UCSD-AML1 (cell line): ENCODE data around the gene TMEM259.

Source experiments
- DNase-seq: peaks from one replicate; lab custom pipeline; 2025; ENCODE audit not compliant: unreplicated experiment; lab: John Stamatoyannopoulos, UW

The TMEM259 gene

DNA sequence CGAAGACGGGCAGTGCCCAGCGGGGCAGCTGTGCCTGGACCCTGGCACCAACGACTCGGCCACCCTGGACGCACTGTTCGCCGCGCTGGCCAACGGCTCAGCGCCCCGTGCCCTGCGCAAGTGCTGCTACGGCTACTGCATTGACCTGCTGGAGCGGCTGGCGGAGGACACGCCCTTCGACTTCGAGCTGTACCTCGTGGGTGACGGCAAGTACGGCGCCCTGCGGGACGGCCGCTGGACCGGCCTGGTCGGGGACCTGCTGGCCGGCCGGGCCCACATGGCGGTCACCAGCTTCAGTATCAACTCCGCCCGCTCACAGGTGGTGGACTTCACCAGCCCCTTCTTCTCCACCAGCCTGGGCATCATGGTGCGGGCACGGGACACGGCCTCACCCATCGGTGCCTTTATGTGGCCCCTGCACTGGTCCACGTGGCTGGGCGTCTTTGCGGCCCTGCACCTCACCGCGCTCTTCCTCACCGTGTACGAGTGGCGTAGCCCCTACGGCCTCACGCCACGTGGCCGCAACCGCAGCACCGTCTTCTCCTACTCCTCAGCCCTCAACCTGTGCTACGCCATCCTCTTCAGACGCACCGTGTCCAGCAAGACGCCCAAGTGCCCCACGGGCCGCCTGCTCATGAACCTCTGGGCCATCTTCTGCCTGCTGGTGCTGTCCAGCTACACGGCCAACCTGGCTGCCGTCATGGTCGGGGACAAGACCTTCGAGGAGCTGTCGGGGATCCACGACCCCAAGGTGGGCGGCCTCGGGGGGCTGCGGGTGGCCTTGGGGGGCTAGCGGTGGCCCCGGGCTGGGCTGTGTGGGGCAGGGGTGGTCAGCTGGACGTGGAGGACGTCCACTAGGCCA is 15.9 kb downstream of the TMEM259 start:
- DNase-seq, result no peak

DNA sequence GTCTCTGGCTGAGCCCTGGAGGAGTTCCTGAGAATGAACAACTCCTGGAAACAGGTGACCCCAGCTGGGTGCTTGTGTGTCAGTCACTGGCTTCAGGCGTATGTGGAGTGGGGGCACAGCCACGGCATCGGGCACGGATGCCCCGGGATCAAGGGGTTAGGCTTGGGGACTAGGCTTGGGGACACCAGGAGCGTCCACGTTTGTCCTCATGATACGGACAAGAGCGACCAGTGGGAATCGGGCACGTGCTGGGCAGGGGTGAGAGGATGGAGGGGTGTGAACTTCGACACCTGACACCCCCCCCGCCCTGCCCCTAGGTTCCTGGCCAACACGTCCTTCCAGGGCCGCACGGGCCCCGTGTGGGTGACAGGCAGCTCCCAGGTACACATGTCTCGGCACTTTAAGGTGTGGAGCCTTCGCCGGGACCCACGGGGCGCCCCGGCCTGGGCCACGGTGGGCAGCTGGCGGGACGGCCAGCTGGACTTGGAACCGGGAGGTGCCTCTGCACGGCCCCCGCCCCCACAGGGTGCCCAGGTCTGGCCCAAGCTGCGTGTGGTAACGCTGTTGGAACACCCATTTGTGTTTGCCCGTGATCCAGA is 16.6 kb downstream of the TMEM259 start:
- no peak for DNase-seq

DNA sequence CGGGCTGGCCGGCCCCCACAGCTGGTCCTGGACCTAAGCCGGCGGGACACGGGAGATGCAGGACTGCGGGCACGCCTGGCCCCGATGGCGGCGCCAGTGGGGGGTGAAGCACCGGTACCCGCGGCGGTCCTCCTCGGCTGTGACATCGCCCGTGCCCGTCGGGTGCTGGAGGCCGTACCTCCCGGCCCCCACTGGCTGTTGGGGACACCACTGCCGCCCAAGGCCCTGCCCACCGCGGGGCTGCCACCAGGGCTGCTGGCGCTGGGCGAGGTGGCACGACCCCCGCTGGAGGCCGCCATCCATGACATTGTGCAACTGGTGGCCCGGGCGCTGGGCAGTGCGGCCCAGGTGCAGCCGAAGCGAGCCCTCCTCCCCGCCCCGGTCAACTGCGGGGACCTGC is 17.6 kb downstream of the TMEM259 start:
- no peak for DNase-seq

DNA sequence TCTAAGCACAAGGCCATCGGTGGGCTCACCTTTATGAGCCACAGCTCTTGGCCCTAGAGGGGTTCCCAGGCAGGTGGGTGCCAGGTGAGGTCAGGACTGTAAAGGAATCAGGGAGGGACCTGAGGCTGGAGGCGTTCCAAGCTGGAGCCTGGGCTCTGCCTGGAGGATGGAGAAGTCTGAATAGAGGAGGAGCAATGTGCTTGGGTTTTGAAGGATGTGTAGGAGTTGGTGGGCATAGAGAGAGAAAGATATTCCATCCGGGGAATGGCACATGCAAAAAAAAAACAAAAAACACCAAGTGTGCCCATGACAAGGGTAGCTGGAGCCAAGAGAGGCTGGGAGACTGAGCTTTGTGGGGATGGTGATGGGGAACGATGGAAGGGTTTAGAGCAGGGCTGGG is 18.3 kb downstream of the TMEM259 start:
- DNase-seq, result no peak

DNA sequence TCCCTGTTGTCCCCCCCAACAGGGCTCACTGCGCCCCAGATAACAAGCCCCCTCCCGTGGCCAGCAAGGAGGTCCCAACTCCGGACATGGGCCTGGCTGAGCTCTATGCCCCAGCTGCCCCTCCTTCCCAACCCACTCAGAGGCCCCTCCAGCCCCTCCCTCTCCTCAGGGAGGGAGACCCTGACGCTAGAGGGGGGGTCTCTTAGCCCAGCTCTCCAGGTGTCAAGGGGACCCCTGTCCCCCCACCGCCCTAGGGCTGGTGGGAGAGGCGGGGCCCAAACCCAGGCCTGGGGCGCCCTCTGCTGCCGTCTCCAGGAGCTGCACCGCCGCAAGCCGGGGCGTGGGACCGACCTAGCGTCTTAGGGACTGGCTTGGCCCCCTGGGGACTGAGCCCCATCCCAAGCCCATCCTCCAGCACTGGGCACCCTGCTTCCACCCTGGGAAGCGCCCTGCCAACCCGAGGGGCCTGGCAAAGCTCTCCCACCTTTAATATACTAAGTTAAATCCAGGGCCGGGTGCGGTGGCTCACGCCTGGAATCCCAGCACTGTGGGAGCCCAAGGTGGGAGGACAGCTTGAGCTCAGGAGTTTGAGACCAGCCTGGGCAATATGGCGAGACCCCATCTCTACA is 19.3 kb downstream of the TMEM259 start:
- DNase-seq, result peak; percentile 69

DNA sequence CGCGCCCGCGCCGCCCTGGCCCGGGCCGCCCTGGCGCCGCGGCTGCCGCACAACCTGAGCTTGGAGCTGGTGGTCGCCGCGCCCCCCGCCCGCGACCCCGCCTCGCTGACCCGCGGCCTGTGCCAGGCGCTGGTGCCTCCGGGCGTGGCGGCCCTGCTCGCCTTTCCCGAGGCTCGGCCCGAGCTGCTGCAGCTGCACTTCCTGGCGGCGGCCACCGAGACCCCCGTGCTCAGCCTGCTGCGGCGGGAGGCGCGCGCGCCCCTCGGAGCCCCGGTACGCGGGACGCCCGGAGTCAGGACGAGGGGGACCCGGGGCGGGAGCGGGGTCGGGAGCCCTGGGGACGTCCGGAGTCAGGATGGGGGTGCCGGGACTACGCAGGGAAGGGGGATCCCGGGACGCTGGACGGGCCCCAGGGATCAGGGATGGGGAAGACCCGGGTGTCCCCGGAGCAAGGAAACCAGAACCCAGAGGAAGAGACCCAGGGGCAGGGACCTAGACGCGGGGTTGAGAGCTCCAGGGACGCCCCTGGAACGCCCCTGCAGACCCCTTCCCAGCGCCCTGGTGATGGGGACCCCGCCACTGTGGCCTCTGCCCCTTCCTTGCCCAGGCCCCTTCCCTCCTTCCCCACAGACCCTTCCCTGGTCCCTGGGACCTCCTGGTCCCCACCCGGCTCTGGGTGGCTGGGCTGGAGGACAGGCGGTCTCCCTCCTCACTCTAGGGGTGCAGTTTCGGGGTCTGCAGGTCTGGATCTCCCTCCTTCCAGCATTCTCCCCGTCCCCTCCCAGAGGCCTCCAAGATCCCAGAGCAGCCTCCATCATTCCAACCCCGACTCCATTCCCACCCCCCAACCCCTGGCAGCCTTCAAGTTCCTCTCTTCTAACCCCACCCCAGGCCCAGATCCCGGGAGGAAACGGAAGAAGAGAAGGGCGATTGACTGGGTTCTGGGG is 20.1 kb downstream of the TMEM259 start:
- no peak for DNase-seq

DNA sequence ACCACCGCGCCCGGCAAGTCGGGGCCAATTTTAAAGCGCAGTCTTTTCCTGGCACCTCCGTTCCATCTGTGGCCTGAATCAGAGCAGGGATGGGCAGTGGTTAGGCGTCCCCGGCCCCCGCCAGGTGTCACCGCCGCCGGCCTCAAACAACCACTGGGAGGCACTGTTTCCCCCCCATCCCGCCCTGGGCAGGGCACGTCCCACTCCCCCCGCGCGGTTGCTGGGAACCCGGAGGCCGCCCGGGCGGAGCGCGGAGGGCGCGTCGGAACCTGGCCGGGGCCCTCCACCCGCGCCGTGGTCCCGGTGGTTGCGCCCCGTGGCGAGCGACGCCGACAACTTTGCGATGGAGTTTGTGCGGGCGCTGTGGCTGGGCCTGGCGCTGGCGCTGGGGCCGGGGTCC is 20.8 kb downstream of the TMEM259 start, which contains the start of gene GRIN3B:
GRIN3B (plus strand) TSS at position 325 of the 400 bp plus-strand sequence; CDS start at position 344, 19 bp downstream.
- DNase-seq, result peak; percentile 58

DNA sequence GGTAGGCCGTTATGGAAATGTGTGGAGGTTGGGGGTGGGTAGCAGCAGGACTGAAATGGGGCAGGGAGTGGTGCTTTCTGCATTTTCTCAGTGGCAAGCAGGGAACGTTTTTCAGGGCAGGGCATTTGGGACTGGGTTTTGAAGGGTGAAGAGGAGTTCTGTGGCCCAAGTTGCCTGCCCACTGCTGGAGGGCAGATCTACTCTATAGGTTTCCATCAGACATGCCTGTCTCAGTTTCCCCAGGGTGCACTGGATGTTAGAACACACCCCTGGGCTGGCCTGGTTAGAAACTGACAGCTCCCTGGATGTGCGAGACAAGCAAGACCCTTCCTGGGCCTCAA is 21.6 kb downstream of the TMEM259 start:
- DNase-seq, result no peak

DNA sequence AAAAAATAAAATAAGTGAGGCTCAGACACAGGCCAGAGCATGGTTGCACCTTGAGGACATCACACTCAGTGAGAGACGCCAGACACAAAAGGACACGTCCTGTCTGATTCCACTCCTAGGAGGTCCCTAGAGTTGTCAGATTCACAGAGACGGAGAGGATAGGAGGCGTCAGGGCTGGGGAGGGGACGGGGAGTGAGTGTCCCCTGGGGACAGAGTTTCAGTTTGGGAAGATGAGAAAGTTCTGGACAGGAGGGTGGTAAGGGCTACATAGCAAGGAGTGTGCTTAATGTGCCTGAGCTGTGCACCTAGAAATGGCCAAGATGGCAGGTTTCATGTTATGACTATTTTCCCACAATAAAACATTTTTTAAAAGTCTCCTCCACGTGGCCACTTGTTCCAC is 22.9 kb downstream of the TMEM259 start:
- no peak for DNase-seq

DNA sequence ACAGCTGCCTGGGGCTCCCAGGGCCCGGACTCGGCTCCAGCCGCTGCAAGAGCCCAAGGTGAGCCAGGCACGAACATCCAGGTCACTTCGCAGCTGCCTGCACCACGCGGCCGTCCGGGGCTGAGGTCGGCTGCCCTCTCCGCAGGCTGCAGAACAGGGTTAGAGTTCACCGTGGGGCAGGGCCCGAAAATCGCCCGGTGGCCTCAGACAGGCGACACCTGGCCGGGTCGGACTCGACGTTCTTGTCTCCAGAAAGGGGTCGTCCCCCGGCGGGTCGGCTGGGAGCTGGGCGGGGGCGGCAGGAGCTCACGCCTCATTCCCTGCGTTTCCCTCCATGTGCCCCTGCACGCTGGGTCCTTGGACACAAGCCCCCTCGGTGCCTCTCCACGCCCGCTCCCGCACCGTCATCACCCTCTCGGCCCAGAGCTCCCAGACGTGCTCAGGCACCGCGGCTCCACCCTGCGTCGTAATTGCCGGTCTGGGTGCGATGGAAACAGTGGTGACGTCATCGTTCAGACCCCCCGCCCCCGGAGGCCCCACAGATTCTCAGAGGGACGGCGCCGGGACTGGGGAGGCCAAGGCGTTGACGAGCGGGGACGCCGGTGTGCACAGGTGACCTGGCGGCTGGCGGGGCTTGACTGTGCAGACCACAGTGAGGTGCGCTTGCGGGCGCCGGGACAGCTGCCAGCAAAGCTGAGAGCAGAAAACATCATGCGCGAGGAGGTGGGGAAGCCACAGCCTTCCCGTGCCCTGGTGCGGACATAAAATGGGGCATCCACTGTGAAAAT is 24.7 kb downstream of the TMEM259 start:
- no peak for DNase-seq

DNA sequence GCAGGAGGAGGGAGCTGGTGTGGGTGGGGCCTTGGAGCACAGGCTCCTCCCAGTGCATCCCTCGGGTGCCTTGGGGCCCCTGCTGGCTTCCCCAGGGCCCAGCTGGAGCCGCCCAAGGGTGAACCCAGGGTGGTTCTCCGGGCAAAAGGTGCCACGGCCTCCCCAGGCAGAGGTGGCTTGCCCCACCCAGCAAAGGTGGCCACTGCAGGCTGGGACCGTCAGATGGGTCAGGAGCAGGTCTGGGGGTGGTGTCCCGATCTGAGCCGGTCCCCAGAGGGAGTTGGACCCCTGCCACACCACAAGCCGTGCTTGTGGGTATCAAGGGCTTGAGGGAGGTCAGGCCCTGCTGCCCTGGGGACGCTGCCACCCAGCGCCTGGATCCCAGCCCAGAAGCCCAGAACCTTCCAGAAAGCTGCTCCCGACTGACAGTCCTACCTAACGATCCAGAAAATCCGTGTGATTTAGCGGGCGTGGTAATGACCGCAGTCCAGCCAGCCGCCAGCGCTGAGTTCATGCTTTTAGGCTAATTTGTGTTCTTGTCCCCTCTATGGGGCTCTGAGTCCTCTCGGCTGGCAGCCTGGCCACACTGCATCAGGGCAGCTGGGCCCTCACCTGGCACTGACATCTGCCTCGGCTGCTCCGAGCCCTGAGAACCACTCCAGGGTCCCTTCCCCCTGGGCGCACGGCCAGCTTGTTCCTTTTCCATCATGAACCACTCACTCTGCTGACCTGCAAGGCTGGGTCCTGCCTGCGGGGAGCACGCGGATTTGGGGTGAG is 25.7 kb downstream of the TMEM259 start:
- no peak for DNase-seq

DNA sequence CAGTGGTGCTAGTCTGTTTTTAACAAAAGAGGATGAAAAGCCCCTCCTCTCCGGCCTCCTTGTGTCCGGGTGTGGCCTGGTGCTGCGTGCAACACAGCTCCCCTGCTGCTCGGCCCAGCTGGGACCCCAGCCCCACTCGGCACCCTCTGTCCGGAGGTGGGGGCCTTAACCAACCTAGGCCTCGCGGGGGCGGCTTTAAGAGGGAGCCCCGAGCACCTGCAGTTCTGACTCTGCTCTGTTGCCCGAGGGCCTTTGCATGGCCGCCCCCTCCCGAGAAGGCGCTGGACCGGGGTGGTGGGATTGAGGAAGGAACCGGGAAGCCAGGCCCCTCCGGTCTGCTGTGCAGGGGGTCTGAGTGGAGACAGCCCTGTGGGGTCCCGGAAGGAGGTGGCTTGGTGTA is 26.4 kb downstream of the TMEM259 start:
- DNase-seq, result no peak

DNA sequence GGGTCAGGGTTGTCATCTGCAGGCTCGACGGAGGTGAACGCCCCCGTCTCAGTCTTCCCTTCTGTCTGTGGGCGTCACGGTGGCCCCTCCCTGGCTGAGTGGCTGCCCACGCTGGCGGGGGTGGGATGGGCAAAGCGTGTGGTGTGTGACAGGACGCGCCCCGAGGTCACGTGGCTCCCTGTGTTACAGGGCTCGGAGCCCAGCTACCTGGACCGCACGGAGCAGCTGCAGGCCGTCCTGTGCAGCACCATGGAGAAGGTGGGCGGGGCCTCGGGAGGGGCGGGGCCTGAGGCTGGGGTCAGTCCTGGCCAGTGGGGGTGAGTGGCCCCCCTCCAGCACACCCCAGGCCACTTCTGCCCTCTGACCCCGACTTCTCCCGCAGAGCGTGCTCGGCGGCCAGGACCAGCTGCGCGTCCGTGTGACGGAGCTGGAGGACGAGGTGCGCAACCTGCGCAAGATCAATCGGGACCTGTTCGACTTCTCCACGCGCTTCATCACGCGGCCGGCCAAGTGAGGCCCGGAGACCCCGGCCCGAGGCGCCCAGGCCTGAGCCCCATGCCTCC is 27.0 kb downstream of the TMEM259 start:
- no peak for DNase-seq

DNA sequence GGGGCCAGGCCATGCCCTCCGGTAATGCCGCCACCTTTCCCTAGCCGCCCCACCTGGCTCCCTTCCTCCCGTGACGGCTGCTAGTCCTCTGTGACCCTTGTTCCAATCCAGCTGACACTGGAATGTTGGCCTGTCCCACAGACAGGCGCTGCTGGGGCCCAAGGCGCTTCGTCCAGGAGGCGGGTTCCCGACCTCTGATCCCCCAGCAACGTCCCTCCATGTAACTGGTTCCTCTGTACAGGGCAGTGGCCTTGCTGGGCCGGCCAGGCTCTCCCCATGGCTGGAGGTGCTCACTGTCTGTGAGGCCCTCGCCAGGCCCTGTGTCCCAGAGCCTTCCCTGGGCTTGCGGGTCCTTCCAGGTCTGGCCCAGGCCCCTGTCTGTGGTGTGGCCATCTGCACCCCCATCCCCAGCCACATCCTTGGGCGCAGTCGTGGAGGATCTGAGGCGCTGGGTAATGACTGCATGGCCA is 27.5 kb downstream of the TMEM259 start:
- DNase-seq, result no peak

DNA sequence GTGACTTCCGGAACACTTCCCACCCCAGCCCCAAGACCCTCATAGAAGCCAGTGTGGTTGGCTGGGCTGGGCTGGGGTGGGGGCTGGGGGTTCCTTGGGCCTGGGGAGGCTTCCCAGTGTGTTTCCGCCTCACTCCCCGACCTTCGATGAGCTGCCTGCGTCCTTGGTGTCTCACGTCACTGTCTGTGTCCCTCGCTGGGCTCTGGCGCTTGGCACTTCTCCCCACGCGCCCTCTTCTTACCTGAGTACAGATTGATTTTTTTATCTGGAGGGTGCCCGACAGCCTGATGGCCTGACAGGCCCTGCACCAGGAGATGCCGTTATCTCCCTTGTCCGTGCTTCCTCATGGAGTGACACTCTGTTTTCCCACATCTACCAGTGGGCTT is 28.3 kb downstream of the TMEM259 start:
- no peak for DNase-seq

DNA sequence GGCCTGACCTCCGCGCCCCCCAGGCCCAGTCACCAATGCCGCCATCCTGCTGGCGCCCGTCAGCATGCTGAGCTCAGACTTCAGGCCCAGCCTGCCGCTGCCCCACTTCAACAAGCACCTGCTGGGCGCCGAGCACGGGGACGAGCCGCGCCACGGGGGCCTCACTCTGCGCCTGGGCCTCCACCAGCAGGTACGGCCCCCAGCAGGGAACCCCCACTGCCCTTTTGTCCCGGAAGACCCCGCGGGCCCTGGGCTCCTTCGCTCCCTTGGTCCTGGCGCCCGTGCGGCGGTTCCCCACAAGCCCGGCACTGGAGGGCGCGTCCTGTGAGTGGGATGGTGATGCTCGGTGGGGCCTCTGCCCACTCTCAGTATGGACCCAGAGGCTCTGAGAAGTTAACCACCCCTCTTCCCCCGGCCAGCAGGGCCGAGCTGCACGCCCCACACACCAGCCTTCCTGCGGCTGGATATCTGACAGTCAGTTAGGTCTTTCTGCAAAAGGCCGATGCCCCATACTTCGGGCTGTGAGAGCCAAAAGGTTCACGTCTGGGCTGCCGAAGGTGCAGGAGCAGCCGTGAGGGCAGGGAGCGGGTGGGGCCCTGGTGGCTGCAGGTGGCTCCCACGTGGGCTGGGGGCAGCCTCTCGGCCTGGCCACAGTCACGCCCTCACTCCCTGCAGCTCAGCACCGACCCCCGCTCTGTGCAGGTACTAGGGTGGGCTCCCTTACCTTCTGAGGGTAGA is 28.8 kb downstream of the TMEM259 start:
- DNase-seq, result no peak

DNA sequence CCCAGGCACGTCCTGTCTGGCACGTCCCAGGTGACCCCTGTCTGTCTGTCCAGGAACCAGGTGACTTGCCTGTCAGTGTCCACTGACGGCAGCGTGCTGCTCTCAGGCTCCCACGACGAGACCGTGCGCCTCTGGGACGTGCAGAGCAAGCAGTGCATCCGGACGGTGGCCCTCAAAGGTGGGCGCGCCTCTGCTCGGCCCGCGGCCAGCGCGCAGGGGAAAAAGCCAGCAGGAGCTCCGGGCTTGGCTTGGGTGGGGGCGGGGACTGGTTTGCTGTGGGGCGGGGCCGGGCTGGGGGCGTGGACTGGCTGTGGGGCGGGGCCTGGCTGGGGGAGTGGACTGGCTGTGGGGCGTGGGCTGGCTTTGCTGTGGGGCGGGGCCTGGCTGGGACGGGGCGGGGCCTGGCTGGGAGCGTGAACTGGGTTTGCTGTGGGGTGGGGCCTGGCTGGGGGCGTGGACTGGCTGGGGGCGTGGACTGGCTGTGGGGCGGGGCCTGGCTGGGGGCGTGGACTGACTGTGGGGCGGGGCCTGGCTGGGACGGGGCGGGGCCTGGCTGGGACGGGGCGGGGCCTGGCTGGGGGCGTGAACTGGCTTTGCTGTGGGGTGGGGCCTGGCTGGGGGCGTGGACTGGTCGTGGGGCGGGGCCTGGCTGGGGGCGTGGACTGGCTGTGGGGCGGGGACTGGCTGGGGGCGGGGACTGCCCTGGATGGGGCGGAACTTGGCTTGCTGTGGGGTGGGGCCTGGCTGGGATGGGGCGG is 29.6 kb downstream of the TMEM259 start:
- DNase-seq, result peak; percentile 55

DNA sequence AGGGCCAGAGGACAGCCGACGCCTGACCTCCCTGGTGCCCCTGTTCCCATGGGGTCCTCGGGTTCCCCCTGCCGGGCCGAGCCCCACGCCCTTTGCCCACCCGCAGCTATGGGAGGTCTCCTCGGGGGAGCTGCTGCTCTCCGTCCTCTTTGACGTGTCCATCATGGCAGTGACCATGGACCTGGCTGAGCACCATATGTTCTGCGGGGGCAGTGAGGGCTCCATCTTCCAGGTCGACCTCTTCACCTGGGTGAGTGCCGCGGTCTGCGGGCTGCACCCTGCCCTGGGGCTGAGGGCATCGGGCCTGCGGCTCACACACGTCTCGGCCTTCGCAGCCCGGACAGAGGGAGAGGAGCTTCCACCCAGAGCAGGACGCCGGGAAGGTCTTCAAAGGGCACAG is 30.2 kb downstream of the TMEM259 start:
- DNase-seq, result no peak
